Measurements from ENCODE around the gene NXPH3.
"Not testable (repeated sequence)": the region's sequence is repeated elsewhere in the genome, so short reads cannot be mapped to it uniquely, and the experiment has no call there.

NXPH3 gene

GRCh38 chr17:49575679-49576087 lies at the start of gene NXPH3:
Gene NXPH3, plus strand, starts transcription at chr17:49575871. Its CDS starts 349 bp downstream, at chr17:49576220.
- DNase-seq, result peak; percentile 66

DNA sequence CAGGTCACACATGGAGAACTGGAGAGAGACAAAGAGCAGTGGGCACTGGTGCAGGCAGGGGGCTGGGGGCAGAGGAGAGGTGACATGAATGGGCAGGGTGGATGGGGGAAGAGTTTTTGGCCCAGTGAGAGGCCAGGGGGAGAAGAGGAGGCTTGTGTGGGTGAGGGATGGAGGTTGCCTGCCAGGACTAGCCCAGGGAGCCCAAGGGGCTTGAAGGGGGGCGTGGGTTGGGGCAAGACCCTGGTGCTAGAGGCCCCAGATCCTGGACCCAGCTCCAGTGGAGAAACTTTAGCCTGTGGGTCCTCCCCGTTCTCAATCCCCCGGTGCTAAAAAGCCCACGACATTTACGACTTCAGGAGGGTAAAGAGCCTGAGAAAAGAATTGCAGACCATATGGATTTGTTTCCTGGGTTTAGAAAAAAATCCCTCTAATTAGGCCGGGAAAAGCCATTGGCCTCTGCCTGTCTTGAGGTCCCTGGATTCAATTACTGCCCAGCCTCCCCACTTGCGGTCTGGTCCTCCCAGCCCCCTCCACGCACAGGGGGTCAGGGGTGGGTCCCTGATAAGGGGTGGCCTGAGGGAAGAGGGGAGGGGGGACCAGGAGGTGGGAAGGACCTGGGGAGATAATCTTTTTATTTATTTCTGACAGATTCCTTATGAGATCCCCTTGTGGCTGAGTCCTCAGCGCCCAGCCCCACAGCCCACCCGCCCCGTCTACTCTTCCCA lies 47.6 kb upstream of the NXPH3 start:
- DNase-seq, result peak; percentile 6

DNA sequence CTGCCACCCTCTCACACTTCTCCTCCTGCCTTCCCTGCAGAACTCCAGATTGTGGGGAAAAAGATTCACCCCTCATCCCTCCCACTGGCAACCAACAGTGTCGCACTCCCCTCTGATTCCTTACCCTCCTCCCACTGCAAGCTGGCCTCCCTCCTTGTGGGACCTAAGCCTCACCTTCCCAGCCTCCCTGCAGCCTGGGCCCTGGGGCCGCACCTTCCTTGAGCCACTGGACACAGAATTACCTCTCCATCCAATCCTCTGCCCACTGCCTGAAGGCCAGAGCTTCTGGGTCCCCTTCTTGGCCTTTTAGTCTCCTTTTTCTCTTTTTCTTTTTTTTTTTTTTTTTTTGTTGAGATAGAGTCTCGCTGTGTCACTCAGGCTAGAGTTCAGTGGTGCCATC lies 46.7 kb upstream of the NXPH3 start:
- DNase-seq, result peak; percentile 5

DNA sequence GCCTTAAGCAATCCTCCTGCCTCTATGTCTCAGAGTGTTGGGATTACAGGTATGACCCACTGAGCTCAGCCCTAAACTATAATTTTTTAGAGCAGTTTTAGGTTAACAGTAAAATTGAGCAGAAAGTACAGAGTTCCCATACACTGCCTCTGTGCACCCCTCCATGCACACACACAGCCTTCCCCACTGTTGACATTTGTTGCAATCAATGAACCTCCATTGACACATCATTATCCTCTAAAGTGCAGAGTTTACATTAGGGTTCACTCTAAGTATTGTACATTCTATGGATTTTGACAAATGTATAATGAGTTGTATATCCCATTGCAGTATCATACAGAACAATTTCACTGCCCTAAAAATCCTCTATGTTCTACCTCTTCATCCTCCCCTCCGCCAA lies 45.6 kb upstream of the NXPH3 start:
- DNase-seq, result no peak

- DNase-seq, result no peak
Observed at GRCh38 chr17:49543860-49544259, 31.8 kb upstream of the NXPH3 start.

DNA sequence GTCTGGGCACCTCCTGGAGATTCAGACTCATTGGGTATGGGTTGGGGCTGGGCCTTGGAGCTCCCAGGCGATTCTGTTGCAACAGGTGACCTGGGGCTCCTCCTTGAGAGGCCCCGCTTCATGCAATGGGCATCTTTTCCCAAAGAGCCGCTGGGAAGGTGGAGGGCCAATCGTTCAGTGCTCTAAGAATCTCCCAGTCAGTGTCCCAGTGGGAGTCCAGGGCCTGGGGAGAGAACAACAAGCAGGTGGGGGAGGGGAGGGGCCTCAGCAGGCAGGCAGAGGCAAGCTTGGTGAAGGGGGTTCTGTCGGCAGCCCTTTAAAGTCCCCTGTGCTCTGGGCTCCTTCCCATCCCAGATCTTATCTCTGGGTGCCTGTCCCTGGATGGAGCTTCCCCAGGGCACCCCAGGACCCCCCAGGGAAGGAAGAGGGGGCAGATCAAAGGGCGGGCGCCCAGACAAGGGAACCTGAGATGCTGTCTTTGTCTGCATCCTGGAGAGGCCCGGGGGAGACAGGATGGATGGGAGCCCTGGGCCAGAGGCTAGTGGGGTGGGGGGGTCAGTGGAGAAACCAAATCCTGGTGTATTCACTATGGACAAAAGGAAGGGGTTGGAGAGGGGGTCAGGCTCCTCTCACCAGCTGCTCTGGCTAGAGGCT lies 30.5 kb upstream of the NXPH3 start:
- no peak for DNase-seq

DNA sequence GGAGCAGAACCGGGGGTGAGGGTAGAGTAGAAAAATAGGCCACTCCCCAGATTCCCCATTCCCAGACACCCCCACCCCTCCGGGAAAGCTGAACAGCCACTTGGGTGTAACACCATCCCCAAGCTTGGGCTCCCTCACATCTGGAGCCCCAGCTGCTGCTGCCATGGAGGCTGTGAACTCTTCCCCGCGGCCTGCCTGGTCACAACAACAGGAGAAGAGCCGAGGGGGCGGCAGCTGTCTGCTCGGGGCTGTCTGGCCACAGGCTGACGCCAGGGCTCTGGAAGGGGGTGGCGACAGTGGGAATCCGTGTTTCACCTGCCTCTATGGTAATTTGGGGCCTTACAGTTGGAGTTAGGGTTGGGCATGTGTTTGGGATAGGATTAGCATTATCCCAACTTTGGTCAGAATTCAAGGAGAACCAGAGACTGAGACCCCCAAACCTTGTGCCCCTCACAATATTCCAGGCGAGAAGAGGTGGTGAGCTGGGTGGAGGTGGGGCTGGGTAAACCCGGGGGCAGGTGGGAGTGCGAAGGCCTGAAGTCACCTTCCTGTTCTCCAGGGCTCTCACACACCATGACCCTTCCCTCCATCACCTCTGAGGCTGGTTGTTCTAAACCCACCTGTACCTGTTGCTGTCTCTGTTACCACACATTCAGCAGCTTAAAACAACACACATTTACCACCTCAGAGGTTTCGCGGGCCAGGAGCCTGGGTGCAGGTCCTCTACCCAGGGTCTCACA lies 29.7 kb upstream of the NXPH3 start:
- no peak for DNase-seq

DNA sequence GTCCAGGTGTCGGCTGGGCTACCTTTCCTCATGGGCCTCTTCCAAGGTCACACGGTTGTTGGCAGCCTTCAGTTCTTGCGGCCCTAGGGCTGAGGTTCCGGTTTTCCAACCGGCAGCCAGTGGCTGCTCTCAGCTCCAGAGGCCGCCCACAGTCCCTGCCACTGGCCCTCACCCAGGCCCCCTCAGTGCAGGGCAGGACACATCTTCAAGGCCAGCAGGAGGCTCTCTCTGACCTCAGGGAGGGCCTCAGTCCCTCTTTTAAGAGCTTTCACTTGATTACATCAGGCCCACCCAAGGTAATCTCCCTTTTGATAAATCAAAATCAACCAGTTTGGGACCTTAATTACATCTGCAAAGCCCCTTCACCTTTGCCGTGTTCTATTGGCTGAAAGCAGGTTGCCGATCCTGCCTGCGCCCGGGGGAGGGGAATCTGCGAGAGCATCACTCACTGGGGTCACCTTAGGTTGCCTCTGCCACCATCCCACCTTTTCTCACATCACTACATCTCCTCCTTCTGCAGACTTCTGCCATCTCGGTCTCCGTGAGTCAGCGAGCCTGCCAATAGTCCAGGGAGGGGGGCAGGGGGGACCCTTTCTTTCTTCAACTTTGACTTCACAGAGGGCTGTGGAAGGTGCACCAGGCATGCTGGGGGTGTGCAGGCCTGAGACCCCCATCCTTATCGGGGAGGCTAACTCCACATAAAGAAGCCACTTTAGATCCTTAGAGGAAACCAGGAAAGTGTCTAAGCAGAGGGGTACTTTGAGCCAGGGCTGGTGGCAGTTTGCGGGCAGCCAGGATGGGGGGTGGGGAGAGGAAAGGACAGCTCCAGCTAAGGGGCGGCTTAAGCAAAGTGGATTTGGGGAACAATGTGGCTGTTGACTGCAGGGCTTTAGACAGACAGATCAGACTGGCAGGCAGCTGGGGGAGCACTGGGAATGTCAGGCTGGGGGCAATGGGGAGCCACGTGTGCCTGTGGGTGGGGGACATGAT lies 28.8 kb upstream of the NXPH3 start:
- DNase-seq, result no peak

GRCh38 chr17:49547566-49547965 lies 28.1 kb upstream of the NXPH3 start:
- DNase-seq, result no peak

GRCh38 chr17:49548051-49548505 lies 27.6 kb upstream of the NXPH3 start:
- DNase-seq, result no peak

DNA sequence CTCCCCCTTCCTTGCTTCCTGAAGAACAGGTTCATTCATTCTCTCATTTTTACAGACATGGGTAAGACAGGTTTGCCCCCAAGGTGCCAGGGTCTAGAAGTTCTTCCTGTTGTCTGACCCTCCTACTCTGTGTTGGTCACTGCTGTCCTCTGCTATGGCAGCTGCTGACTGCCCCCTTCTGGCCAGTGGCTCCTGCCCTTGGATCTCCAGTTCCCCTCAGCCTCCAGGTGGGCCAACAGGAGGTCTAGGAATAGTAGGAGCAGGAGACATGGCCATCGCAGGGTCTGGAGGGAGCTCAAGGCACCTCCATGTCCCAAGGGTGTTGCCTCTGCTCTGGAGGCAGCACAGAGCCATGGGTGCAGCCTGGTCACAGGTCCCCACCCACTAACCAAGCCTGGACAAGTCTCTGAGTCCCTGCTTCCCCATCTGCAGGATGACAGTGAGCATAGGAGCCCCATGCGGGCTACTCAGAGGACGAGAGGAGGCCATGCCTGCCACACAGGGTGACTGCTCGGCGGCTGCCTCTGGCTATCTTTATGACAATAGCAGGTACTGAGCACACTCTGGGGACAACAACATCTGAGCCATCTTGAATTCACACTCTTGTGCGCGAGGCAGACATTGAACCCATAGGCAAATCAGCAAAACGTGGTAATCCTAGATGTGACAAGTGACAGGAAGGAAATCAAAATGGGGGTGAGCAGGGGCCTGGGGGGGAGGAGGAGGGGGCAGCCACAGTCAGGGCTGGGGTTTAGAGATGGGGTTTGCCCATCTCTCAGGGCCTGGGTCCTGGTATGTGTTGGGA lies 27.0 kb upstream of the NXPH3 start:
- DNase-seq, result no peak

- no peak for DNase-seq
Observed at GRCh38 chr17:49549311-49549605, 26.4 kb upstream of the NXPH3 start.

- DNase-seq, result no peak
Observed at GRCh38 chr17:49549691-49550678, 25.7 kb upstream of the NXPH3 start.

- not testable (repeated sequence) for DNase-seq
Observed at GRCh38 chr17:49550764-49551163, 24.9 kb upstream of the NXPH3 start.

- DNase-seq, result no peak
Observed at GRCh38 chr17:49551221-49552069, 24.2 kb upstream of the NXPH3 start.

DNA sequence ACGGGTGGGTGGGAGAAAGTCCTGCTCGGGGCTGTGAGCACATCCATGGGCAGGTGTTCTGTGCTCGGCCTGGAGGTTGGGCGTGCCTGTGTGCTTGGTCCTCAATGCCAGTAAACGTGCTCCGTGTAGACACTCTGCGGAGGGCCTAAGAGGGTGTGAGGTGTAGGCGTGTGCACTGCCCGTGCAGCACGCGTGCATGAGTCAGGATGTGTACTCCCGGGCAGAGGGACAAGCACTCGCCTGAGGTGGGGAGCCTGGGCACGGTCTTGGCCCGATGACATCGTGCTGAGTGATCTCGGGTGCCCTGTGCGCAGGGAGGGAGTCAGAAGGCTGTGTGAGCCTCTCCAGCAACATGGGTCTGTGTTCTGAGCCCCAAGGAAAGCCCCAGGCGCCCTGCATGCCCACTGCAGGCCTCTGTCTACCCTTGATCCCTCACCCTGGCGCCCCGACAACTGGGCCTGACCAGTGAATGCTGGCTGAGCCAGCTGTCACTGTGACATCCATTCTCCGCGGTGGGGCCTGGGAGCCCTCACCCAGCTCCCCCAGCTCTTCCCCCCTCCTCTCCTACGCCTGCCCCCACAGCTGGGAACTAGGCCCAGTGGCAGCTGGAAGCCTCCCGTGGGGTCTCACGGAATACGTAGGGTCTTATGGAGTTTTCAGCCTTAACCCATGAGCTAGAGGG lies 23.5 kb upstream of the NXPH3 start:
- no peak for DNase-seq

DNA sequence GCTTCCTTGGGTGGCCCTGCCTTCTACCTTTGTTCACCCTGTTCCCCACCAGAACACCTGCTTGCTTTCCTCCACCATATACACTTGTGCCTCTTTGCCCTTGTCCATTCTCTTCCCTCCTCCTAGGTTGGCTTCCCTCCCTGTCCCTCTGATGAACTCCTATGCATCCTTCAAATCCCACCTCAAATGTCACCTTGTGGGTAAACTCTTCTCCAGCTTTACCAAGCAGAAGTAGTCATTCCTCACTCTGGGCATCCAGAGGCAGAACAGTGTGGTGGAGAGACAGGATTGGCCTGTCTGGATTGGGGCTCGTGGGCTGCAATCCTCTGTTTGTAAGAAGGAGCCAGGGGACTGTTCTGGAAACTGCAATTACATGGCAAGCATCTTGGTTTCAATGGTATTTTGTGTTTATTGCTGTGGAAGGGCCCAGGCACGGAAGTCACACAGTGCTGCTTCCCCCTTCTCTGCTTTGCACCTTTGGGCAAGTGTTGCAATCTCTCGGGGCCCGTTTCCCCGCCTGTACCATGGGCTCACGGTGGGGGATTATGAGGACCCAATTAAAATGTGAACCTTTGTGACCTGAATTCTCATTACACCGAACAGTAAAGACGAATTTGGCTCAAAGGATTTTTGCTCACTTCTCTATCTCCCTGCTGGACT lies 21.9 kb upstream of the NXPH3 start:
- no peak for DNase-seq

- no peak for DNase-seq
Observed at GRCh38 chr17:49554694-49555494, 20.8 kb upstream of the NXPH3 start.
